GM18498 (cell line): Measurements from ENCODE around the gene KDM4C.

Experiments
- ATAC-seq: cut with Tn5 transposase; IDR thresholded peaks from one replicate; pipeline ENCODE4 v1.9.1; 2021; ENCODE audit warnings: mild to moderate bottlenecking, moderate library complexity; ENCODE audit not compliant: unreplicated experiment

Gene KDM4C

GRCh38 chr9:7086389-7086788, 328.6 kb downstream of the KDM4C start:
- no peak for ATAC-seq

- no peak for ATAC-seq
Measured at GRCh38 chr9:7088611-7089010, 330.8 kb downstream of the KDM4C start.

- ATAC-seq = no peak
Measured at GRCh38 chr9:7089406-7090193, 331.8 kb downstream of the KDM4C start.

- ATAC-seq = no peak
Measured at GRCh38 chr9:7093040-7093439, 335.3 kb downstream of the KDM4C start.

- no peak for ATAC-seq
Measured at GRCh38 chr9:7094052-7094451, 336.3 kb downstream of the KDM4C start.

DNA sequence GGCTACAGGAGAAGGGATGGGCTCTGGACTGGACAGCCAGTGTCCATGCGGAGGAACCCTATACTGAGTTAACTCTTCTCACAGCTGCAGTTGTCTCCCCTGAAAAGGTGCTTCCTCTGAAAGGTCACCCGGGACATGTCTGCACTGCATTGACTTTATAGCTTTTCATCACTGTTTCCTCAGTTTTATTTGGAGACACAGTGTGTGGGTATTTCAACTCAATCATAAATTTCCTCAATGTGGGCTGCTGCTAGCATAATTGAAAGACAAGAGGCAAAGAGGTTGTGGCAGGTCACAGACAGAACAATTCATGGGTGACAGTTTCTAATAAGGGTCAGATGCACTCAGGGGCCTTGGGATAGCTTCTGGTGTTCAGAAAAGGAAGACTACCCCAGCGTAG, 336.8 kb downstream of the KDM4C start:
- ATAC-seq = no peak

GRCh38 chr9:7095058-7095457, 337.3 kb downstream of the KDM4C start:
- peak; percentile 77 for ATAC-seq

DNA sequence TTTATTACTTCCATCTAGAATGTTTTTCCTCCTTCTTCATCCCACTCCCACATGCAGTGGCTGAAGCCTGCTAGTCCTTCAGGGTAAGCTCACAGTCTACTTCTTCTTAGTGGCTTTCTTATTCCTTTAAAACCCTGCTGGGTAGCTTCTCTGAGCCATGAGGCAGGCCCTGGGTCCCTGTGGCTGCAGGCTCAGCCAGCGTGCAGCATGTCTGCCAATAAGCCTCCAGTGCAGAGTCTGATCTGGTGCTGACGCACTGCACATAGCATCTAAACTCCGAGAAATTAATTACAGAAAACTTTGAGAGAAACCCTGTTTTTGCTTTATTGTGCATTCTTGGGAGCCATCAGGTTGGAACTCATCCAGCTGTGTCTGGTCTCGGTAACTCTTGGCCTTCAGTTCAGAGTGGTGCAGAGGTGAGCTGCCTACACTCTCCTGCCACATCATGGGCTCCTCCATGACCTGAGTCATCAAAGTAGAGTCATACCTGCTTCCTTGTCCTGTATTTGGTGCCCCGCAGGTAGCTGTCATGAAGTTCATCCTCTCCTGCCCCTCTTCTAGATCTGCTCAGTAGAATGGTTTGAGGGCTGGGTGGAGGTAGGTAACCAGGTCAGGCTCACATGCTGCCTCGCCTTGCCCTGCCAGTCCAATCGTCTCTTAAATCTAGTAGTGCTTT, 339.4 kb downstream of the KDM4C start:
- ATAC-seq = no peak

DNA sequence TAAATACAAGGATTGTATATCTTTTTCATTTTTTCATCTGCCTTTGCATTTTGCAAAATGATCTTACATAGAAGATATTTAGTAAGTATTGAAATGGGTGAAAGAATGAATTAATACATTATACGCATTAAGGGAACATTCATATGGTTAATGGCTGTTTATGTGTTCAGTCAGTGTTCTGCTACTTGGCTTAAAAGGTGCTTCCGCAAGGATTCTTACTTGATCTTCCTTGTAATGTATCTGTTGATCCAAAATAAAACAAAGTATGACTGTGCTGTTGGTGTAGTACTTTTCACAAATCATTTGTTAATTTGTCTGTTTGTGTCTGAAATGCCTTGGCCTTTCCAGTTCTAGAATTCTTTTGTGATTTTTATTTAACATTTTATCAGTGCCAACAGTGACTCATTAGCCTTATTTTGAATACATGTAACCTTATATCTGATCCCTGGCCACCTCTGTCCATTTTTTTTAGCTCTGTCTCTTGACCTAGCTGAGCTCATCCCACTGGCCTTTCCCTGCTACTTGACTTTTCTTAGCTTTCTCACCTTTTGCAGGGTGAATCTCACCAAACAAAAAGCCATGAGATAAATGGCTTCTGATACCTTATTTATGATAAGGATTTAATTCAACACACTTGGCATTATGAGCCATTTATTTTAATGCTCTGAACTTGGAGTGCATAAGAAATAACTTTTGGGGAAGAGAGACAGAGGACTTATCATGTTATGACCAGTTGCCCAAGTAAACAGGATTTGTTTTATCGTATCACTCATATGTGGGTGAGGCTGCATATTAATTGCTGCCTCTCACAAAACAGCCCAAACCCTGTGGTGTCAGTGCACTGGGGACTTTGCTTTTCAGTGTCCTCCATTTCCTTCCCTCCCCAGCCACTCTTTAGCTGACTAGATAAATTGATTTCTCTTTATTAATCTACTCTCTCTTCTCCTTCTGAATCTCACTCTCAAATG, 340.3 kb downstream of the KDM4C start:
- no peak for ATAC-seq

DNA sequence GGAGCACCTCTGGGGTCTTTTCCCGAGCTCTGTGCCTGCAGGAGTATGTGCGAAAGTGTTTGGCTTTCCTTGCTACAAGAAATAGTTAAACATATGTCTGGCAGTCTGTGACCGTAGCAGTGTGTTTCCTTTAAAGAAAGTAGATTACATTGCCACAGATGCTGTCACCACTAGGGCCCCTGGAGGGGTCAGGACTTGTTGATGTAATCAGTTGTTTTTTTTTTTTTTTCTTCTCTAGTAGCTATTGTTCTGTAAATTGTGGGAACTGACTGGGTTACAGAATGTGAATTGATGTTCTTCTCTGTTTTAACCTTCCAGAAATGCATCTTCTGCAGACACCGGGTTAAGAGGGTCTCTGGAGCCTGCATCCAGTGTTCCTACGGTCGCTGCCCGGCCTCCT, 345.6 kb downstream of the KDM4C start:
- no peak for ATAC-seq

DNA sequence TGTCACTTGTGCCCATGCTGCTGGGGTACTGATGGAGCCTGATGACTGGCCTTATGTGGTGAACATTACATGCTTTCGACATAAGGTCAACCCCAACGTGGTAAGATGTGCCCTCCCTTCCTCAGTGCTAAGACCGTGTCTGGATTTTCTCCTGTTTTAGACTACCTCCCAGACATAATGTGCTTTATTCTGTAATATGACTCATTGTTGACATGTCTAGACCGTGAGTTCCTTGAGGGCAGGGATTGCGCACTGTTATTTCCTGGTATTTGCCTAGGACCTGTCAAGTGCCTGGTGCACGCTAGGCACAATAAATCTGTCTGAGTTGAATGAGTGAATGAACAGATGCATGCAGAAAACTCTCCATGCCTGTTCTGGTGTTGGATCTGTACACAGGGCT, 346.0 kb downstream of the KDM4C start:
- ATAC-seq = no peak

GRCh38 chr9:7104625-7105024, 346.9 kb downstream of the KDM4C start:
- ATAC-seq = no peak

DNA sequence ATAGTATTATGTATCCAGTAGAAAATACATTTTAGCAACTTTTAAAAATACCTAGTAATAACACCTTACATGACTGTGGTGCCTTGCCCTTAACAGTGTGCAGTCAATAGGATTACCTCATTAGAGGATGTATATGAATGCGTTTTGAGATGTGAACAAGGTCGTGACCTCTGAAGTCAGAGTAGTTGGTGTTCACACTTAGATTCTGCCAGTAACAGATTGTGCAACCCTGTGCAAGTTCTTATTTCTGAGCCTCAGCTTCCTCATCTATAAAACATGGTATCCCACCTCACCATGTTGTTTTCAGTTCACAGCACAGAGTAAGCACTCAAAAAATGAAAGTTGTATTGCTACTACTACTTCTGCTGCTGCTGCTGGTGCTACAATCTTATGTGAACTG, 347.3 kb downstream of the KDM4C start:
- no peak for ATAC-seq

DNA sequence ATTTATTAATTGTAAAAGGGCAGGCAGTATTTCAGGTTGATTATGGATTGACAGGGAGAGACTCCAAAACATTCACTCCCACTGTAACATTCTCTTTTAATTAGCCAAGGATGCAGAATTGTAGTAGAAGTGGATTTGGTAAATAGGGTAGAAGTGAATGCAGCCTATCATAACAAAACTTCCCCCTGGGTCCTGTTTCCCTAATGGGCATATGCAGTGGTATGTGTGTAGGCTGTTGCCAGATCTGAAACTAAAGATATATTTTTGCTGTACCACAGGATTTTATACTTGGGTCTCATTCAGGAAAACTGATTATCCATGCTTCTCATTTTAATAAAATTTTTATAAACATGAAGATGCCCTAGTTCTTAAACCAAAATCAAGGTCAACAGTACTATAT, 351.2 kb downstream of the KDM4C start:
- no peak for ATAC-seq

DNA sequence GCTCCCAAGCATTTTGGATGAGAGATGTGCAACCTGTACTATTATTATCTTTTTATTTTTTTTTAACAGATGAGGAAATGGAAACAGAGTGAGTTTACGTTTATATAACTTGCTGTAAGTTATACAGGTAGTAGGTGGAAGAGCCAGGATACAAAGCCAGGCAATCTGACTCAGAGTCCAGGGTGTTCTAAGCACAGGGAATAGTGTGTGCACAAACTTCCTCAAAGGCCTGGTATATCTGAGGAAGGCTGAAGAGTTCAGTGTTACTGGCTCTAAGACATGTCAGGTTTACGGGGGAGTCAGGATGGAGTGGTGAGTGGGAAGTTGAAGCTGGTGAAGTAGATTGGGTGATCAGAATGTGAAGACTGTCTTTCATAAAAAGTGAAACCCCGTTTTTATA, 353.6 kb downstream of the KDM4C start:
- ATAC-seq = no peak

DNA sequence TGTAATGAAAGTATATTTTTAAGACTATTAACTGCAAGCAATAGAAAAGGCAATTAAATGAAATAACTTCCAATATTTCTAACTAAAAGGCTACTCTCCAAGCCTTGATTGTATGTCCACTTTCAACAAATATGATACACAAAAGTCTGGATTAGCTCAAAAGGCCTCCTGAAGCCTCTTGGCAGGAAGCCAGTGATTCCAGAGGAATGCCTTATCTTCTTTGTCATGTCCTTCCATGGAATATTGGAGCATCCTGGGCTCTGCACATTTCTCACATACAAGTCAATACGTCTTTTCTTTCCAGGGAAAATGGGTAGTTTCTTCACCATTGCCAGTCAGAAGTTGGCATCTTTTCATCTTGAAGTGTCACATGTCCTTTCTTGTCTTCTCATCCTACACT, 357.8 kb downstream of the KDM4C start:
- no peak for ATAC-seq

- peak; percentile 40 for ATAC-seq
Measured at GRCh38 chr9:7117676-7118561, 360.1 kb downstream of the KDM4C start.

- ATAC-seq = peak; percentile 28
Measured at GRCh38 chr9:7118633-7119032, 360.9 kb downstream of the KDM4C start.

DNA sequence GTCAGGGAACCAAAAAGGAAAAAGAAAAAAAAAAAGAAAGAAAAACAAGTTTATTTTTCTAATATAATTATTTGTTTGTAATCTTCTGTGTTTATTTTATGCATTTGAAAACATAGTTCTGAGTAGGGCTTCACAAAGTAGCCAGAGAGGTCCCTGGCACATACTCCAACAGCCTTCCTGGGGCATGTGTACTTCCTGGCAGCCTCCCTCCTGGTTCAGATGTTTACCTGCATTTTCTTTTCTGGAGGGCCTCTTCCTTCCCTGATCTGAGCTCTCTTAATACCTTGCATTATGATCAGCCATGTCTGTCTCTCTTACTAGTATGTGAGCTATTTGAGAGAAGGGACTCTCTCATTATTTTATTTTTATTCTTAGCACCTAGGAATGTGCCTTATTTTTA, 361.8 kb downstream of the KDM4C start:
- ATAC-seq = no peak

DNA sequence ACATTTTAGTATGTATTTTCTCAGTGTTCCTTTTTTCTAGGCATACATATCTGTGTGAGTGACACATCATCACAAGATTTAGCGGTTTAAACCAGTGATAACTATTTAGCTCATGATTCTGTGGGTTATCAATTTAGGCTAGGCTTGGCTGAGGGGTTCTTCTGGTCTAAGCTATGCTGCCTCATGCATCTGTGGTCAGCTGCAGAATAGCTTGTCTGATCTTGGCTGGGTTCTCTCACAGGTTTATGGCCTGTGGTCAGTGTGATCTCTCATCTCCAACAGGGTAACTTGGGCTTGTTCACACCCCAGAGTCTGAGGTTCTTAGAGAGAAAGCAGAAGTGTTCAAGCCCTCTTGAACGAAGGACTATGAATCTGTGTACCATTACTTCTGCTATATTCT, 363.3 kb downstream of the KDM4C start:
- peak; percentile 82 for ATAC-seq
